Smooth muscle cell (in vitro differentiated cells): Measurements from ENCODE around the gene KRT72. TPM values are rescaled to one million over a fixed set of nuclear protein-coding genes. Genes with fewer than 3 reads are reported as not detected.

Experiments
- DNase-seq: peaks from one replicate; lab custom pipeline; 2025; ENCODE audit not compliant: unreplicated experiment; lab: John Stamatoyannopoulos, UW
- H2AFZ ChIP-seq: fragments of 200-600 bp; sonication (generic); 2 replicates; pipeline ENCODE4 v1.6.0; 2016; ENCODE audit warnings: antibody characterized with exemption, low read depth, mild to moderate bottlenecking
- H3F3A ChIP-seq: fragments of 200-600 bp; sonication (generic); 2 replicates; pipeline ENCODE4 v1.6.0; 2017; ENCODE audit warnings: antibody characterized with exemption, low read depth
- H3K27ac ChIP-seq: fragments of 200-600 bp; sonication (generic); 2 replicates; pipeline ENCODE4 v1.5.1; 2016; ENCODE audit warnings: low read depth, mild to moderate bottlenecking
- H3K27me3 ChIP-seq: fragments of 200-600 bp; sonication (generic); 2 replicates; pipeline ENCODE4 v1.6.1; 2016; ENCODE audit warnings: low read depth, mild to moderate bottlenecking
- H3K36me3 ChIP-seq: fragments of 200-600 bp; sonication (generic); 2 replicates; pipeline ENCODE4 v1.5.1; 2016; ENCODE audit warnings: low read depth
- H3K4me1 ChIP-seq: fragments of 200-600 bp; sonication (generic); 2 replicates; pipeline ENCODE4 v1.5.1; 2016; ENCODE audit warnings: low read depth
- H3K4me2 ChIP-seq: fragments of 200-600 bp; sonication (generic); 2 replicates; pipeline ENCODE4 v1.6.0; 2016; ENCODE audit warnings: mild to moderate bottlenecking
- H3K4me3 ChIP-seq: fragments of 200-600 bp; sonication (generic); 2 replicates; pipeline ENCODE4 v1.5.1; 2016; ENCODE audit warnings: mild to moderate bottlenecking
- H3K79me2 ChIP-seq: fragments of 200-600 bp; sonication (generic); 2 replicates; pipeline ENCODE4 v1.6.0; 2016; ENCODE audit warnings: low read depth, mild to moderate bottlenecking
- H3K9ac ChIP-seq: fragments of 200-600 bp; sonication (generic); 2 replicates; pipeline ENCODE4 v1.6.0; 2016; ENCODE audit warnings: low read depth
- H3K9me3 ChIP-seq: fragments of 200-600 bp; sonication (generic); replicated peaks from 2 replicates; pipeline ENCODE4 v1.5.1; 2016; ENCODE audit warnings: low read depth
- H4K20me1 ChIP-seq: fragments of 200-600 bp; sonication (generic); 2 replicates; pipeline ENCODE4 v1.6.0; 2016; ENCODE audit warnings: low read depth
- WGBS: methylation state at CpG from one replicate; pipeline ENCODE4 v1.1.7; 2016; ENCODE audit warnings: low lambda C conversion rate; 5-methylcytosine and 5-hydroxymethylcytosine counted together
- polyA plus RNA-seq: library from polyadenylated mRNA; unstranded; fragments of >200 nt; fragmentation: Nextera tagmentation; extraction: Ambion mirVana; gene quantifications from 2 replicates; pipeline ENCODE4 v1.2.1, GENCODE V29; 2016
- total RNA-seq: library from RNA; depleted of rRNA; stranded (reverse); fragments of >200 nt; gene quantifications from 2 replicates; pipeline ENCODE4 v1.2.3, GENCODE V29; 2014
- TF ChIP-seq, protein P1 (sequence below): fragments of 200-600 bp; sonication (generic); IDR thresholded peaks from 2 replicates; pipeline ENCODE4 v1.5.1; 2017; ENCODE audit warnings: borderline replicate concordance, mild to moderate bottlenecking, antibody characterized with exemption; ENCODE audit not compliant: insufficient read depth, poor library complexity, severe bottlenecking

Gene KRT72
- total and polyA plus RNA-seq, 2 experiments from 2014 or later, result not detected

DNA sequence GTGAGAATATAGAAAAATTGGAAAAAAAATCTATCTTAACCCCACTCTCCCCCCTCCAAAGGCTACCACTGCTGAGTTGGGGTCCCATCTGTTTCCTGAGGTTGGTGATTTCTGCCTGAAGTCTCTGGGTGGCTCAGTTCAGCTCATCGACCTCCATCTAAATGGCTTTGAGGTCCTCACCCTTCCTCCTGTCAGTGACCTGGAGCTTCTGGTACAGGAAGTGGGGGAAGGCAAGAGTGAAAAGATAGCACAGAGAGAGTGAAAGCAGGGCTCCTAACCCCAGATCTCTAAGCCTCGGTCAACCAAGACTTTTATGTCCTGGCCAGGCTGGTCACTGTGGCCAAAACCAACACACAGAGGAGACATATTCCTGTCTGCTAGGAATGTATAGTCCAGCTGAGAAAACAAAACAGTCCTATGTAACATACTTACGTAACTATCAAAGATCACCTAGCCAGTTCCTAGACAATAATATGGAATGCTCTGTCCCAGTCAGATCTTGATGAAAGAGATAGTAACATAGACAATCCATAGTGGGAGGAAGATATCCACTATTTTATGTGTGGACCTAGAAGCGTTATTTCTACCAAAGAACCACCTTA lies 29.4 kb upstream of the KRT72 start:
- Histone ChIP-seq H3K4me1 (no peaks in the 10 kb centered on the region), H3F3A (no peaks in the 10 kb centered on the region), H3K79me2 (no peaks in the 10 kb centered on the region), H4K20me1 (no peaks in the 10 kb centered on the region), H3K9ac (no peak overlapping the region), H3K9me3 (no peaks in the 10 kb centered on the region), H2AFZ (no peak overlapping the region), H3K27me3 (peaks cover 35% of the 10 kb centered on the region), H3K27ac (no peak overlapping the region), H3K4me2 (no peak overlapping the region), H3K36me3 (no peaks in the 10 kb centered on the region), H3K4me3 (no peak overlapping the region)
- 71% methylated on average over 4 of the region's 4 CpGs for WGBS
- TF ChIP-seq, protein P1, sequence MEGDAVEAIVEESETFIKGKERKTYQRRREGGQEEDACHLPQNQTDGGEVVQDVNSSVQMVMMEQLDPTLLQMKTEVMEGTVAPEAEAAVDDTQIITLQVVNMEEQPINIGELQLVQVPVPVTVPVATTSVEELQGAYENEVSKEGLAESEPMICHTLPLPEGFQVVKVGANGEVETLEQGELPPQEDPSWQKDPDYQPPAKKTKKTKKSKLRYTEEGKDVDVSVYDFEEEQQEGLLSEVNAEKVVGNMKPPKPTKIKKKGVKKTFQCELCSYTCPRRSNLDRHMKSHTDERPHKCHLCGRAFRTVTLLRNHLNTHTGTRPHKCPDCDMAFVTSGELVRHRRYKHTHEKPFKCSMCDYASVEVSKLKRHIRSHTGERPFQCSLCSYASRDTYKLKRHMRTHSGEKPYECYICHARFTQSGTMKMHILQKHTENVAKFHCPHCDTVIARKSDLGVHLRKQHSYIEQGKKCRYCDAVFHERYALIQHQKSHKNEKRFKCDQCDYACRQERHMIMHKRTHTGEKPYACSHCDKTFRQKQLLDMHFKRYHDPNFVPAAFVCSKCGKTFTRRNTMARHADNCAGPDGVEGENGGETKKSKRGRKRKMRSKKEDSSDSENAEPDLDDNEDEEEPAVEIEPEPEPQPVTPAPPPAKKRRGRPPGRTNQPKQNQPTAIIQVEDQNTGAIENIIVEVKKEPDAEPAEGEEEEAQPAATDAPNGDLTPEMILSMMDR, result no peak
- no peak for DNase-seq

DNA sequence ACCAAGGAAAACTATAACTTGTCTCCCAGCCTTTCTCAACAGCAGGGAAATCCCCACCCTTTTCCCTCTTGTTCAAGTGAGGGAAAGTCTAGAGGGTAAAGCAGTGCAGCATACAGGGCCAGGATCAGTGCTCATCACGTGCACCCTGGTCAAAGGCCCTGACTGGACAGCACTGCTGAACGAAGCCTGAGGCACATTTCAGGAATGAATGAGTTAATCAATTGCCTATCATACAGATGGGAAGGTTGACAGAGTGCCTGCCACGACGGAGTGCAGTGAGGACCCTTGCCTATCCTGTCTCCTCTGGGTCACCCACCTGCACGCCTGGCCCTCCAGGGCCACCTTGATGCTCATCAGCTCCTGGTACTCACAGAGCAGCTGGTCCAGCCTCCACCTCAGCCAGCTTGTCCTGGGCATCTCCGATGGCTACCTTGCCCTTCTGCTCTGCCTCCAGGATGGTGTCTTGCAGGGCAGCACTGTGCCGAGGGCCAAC lies 28.8 kb upstream of the KRT72 start:
- Histone ChIP-seq H3K4me1 (no peaks in the 10 kb centered on the region), H3K4me3 (no peak overlapping the region), H3K36me3 (no peaks in the 10 kb centered on the region), H4K20me1 (no peaks in the 10 kb centered on the region), H3F3A (no peaks in the 10 kb centered on the region), H3K27me3 (peaks cover 41% of the 10 kb centered on the region), H3K27ac (no peak overlapping the region), H3K9ac (no peak overlapping the region), H3K79me2 (no peaks in the 10 kb centered on the region), H3K4me2 (no peak overlapping the region), H2AFZ (no peak overlapping the region), H3K9me3 (no peaks in the 10 kb centered on the region)
- TF ChIP-seq, protein P1, result no peak
- WGBS, result 86% methylated on average over 7 of the region's 7 CpGs
- DNase-seq, result no peak

DNA sequence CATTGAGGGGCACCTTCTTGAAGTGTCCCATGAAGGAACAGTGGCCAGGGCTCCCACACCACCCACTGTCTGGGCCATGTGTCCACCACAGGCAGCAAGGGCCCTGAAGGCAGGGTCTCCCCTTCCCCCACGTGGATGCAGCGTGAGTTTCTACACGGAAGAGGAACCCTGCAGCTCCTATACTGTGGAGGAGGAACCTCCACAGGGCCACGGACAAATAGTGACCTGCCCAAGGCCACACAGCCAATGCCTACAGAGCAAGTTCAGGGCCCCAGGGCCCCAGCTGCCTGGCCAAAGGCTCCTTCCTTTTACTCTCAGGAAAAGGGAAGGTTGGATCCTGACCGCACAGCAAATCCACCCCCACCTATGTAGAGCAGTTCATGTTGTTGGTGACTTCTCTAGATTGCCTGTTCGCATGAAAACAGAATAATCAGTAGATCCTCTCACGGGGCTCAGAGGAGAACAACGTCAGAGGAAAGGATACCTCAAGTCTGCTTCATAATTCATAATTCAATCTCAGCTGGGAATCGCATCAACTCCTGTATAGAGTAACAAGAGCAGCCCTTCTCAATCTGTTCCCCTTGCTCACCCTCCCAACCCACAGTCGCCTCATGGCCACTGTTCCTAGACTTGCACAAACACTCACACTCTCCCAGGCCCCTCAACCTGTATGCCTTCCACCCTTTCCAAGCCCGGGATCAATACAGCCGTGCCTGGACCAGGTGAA lies 28.2 kb upstream of the KRT72 start:
- TF ChIP-seq, protein P1, result no peak
- H2AFZ ChIP-seq, result no peak overlapping the region
- H3K4me3 ChIP-seq, result no peak overlapping the region
- peaks cover 42% of the 10 kb centered on the region for H3K27me3 ChIP-seq
- H3K79me2 ChIP-seq, result no peaks in the 10 kb centered on the region
- H3K9ac ChIP-seq, result no peak overlapping the region
- DNase-seq, result no peak
- no peak overlapping the region for H3K27ac ChIP-seq
- no peaks in the 10 kb centered on the region for H3K9me3 ChIP-seq
- no peak overlapping the region for H3K4me2 ChIP-seq
- WGBS, result 90% methylated on average over 12 of the region's 12 CpGs
- no peaks in the 10 kb centered on the region for H4K20me1 ChIP-seq
- H3F3A ChIP-seq, result no peaks in the 10 kb centered on the region
- no peaks in the 10 kb centered on the region for H3K4me1 ChIP-seq
- no peaks in the 10 kb centered on the region for H3K36me3 ChIP-seq
